Heart right ventricle (tissue), 16 donors: ENCODE data around the gene MMRN2. TPM values are rescaled to one million over a fixed set of nuclear protein-coding genes. Genes with fewer than 3 reads are reported as not detected.

Source experiments
- ATAC-seq, 8 donors: fragments of 200-7000 bp; cut with Tn5 transposase; one replicate each; pipeline ENCODE4 v1.9.1; 2020; ENCODE audit warnings: mild to moderate bottlenecking in 8 of 8, moderate library complexity in 8 of 8, moderate number of reproducible peaks in 1 of 8
- DNase-seq, 2 donors: peaks; one replicate each; pipeline ENCODE4 v3.0.0-alpha.2; 2020
- H3K27ac ChIP-seq, 10 donors: fragments of 200-600 bp; sonication (generic) in 2 of 10; one replicate each; pipeline versions ENCODE4 v1.5.0 to v1.8.0; 2020 to 2022; ENCODE audit warnings: mild to moderate bottlenecking in 3 of 10
- H3K27me3 ChIP-seq, 7 donors: fragments of 200-600 bp; one replicate each; pipeline ENCODE4 v1.8.0; 2021 to 2022; ENCODE audit warnings: mild to moderate bottlenecking in 2 of 7
- H3K36me3 ChIP-seq, 9 donors: fragments of 200-600 bp; sonication (generic) in 1 of 9; one replicate each; pipeline versions ENCODE4 v1.5.0 to v1.8.0; 2020 to 2022; ENCODE audit warnings: mild to moderate bottlenecking in 2 of 9
- H3K4me1 ChIP-seq, 9 donors: fragments of 200-600 bp; sonication (generic) in 1 of 9; one replicate each; pipeline versions ENCODE4 v1.5.0 to v1.8.0; 2020 to 2022; ENCODE audit warnings: mild to moderate bottlenecking in 4 of 9
- H3K4me3 ChIP-seq, 10 donors: fragments of 200-600 bp; sonication (generic) in 2 of 10; one replicate each; pipeline versions ENCODE4 v1.5.0 to v1.8.0; 2020 to 2022; ENCODE audit warnings: mild to moderate bottlenecking in 7 of 10, moderate library complexity in 2 of 10
- H3K9me3 ChIP-seq, 11 donors: fragments of 200-600 bp in 10 of 11; sonication (generic) in 2 of 11; one replicate each; pipeline versions ENCODE4 v1.5.0 to v1.8.0; 2013 to 2022; ENCODE audit warnings: mild to moderate bottlenecking in 2 of 11, control low read depth in 1 of 11, moderate library complexity in 1 of 11
- WGBS, 2 donors: extraction: QIAGEN DNeasy Blood & Tissue Kit; methylation state at CpG; one replicate each; pipeline ENCODE4 v1.1.7; 2013; ENCODE audit warnings: inconsistent platforms in 1 of 2; 5-methylcytosine and 5-hydroxymethylcytosine counted together
- intact Hi-C, 10 donors: fragments of 100-400 bp; cut with DNase I; formaldehyde crosslinking; loops; one replicate each; pipeline versions ENCODE4 v1.11.1 to v1.14.2; 2022
- polyA plus RNA-seq, 2 donors: library from polyadenylated mRNA; stranded (reverse); fragments of 200-250 nt; gene quantifications; one replicate each; pipeline ENCODE4 v1.2.3, GENCODE V29; 2013
- total RNA-seq, 10 donors: library from RNA; stranded (reverse); fragmentation: NEBNext Ultra II Directional in 3 of 10; extraction: Animal tissue kit (Norgen Biotek cat#: 25700) in 3 of 10; gene quantifications; one replicate each; pipeline versions ENCODE4 v1.2.1 to v1.2.4, GENCODE V29; 2021 to 2023
- TF ChIP-seq, protein P1 (sequence below), 9 donors: fragments of 200-600 bp; sonication (generic) in 2 of 9; IDR thresholded peaks; one replicate each; pipeline versions ENCODE4 v1.5.0 to v1.8.0; 2021 to 2022; ENCODE audit warnings: antibody characterized with exemption in 9 of 9, mild to moderate bottlenecking in 5 of 9, moderate library complexity in 1 of 9
- donor health status: Arrhythmogenic right ventricular cardiomyopathy.
- donor health status: ischemic (EF 13 %, LVEDD 7.1; RV severe dilation, severe dysfunction).
- donor health status: healthy with polysubstance abuse.
- donor health status: DM: no; HTN: yes; CAD: no.
- donor health status: DM: no; HTN: no; CAD: no.
- donor health status: ischemic (EF 25% LVEDD 6.9; RV normal size, moderate dysfunction).
- donor health status: ischemic (EF 25% LVEDD 5.7; RV mildly dilated, moderate dysfunction).
- donor health status: healthy.
- donor health status: DM: yes; HTN: yes; CAD: no.
- donor health status: Ischemic cardiomyopathy.
- donor health status: ischemic (EF 35%, LVEDD 5.7; RV mildly dilated, moderate dysfunction).
- donor health status: nonischemic (EF 11% LVEDD 7.7; RV severe dilation, severe dysfunction).
- donor health status: DM: yes; HTN: yes; CAD: no.
- donor health status: PGD.
- donor health status: ischemic (EF 29% LVEDD 5.4; RV normal size, mild dysfunction).
- donor health status: nonischemic (EF 23%, LVEDD 6.1; RV moderate dilation, normal function).

MMRN2 gene
- total and polyA plus RNA-seq, 12 donors = 22.5 to 43.2 (median 33.2) TPM

DNA sequence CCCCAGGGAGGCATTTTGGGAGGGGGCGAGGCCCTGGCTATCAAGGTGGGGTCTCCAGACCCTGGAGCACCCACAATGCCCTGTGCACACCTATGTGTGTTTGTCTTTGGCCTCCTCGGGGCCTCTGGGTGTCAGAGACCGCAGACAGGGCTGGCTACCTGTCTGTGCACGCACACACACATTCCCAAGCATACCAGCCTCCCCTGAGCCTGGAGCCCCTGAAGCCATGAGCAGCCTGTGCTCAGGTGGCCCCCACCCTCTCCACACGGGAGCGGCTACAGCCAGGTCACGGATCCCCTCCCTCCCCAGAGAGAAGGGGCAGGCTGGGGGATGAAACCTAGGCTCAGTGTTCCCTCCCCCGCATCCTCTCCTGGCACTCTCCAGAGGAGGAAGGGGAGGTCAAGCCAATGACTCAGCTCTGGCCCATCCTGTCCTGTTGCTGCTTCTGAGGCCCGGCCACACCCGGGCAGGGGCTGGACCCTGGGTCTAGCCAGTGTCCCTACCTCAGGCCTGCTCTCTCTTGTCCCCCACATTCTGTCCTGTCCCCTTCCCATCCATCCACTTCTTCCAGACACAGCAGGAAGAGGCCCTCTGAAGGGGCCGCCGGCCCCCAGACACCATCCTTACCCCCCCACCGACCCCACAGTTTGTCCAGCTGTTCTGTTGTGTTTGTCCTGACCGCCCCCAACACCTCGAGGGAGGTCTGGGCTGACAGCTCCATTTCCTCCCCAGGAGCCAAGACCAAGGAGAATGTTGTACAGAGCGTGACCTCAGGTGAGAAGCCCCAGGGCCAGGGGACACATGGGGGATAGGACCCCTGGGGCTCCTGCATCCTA, 1.7 kb upstream of the MMRN2 start:
- no peaks in the 10 kb centered on the region for H3K27me3 ChIP-seq
- DNase-seq (peak; percentile 58 to 85), ATAC-seq (peak; percentile 57 to 80 (median 64))
- intact Hi-C loops = no loop called here
- H3K9me3 ChIP-seq = no peaks in the 10 kb centered on the region
- H3K4me3 ChIP-seq = peak overlapping the region in 9 of 10 donors; percentile 49 to 68 (median 60)
- WGBS, 2 donors = 45 to 64% methylated on average over 15 to 16 of the region's 16 CpGs
- peaks cover 0 to 8% (median 0%) of the 10 kb centered on the region in 9 donors for H3K36me3 ChIP-seq
- H3K4me1 ChIP-seq = peaks cover 21 to 65% (median 53%) of the 10 kb centered on the region in 9 donors
- H3K27ac ChIP-seq = peak overlapping the region; percentile 85 to 97 (median 90)
- TF ChIP-seq, protein P1, sequence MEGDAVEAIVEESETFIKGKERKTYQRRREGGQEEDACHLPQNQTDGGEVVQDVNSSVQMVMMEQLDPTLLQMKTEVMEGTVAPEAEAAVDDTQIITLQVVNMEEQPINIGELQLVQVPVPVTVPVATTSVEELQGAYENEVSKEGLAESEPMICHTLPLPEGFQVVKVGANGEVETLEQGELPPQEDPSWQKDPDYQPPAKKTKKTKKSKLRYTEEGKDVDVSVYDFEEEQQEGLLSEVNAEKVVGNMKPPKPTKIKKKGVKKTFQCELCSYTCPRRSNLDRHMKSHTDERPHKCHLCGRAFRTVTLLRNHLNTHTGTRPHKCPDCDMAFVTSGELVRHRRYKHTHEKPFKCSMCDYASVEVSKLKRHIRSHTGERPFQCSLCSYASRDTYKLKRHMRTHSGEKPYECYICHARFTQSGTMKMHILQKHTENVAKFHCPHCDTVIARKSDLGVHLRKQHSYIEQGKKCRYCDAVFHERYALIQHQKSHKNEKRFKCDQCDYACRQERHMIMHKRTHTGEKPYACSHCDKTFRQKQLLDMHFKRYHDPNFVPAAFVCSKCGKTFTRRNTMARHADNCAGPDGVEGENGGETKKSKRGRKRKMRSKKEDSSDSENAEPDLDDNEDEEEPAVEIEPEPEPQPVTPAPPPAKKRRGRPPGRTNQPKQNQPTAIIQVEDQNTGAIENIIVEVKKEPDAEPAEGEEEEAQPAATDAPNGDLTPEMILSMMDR (IDR thresholded peaks at IDR 0.05) = no peak

DNA sequence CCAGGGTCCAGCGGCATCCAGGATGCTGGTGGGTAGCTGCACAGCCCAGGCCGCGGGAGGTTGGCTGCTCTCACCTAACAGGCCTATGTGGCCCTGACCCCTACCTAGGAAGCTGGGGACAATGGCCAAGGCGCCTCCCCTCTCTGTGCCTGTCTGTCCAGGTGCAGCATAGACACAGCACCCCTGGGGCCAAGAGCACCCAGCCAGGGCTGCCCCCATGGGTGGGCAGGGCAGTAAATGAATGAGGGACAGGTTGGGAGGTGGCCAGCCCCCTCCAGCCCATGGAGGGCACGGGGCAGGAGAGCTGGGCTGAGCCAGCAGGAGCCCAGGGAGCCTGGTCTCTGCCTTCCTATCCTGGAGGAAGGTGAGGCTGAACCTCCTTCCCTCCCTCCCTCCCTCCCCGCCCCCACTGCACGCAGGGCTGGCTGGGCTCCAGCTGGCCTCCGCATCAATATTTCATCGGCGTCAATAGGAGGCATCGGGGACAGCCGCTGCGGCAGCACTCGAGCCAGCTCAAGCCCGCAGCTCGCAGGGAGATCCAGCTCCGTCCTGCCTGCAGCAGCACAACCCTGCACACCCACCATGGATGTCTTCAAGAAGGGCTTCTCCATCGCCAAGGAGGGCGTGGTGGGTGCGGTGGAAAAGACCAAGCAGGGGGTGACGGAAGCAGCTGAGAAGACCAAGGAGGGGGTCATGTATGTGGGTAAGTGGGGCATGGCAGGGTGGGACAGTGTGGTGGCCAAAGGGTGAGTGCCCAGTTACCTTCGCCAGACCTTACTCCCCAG, 893 bp upstream of the MMRN2 start, which contains the start of gene SNCG:
TSS of gene SNCG (plus strand) at position 484 of the 785 bp plus-strand sequence. CDS start at position 583, 99 bp downstream.
- WGBS, 2 donors = 33 to 35% methylated on average over 20 to 21 of the region's 22 CpGs
- Histone ChIP-seq H3K4me1 (peaks cover 21 to 73% (median 60%) of the 10 kb centered on the region in 9 donors), H3K27ac (peak within 1 kb of the TSS; percentile 85 to 97 (median 90)), H3K9me3 (no peaks in the 10 kb centered on the region), H3K36me3 (peaks cover 0 to 8% (median 0%) of the 10 kb centered on the region in 9 donors), H3K27me3 (no peaks in the 10 kb centered on the region), H3K4me3 (peak within 1 kb of the TSS in 9 of 10 donors; percentile 49 to 68 (median 60))
- intact Hi-C loops = no loop called here
- TF ChIP-seq, protein P1 (IDR thresholded peaks at IDR 0.05) = no peak
- ATAC-seq = peak in 2 of 8 donors; percentile 15 to 16
- DNase-seq = peak; percentile 48 to 69

DNA sequence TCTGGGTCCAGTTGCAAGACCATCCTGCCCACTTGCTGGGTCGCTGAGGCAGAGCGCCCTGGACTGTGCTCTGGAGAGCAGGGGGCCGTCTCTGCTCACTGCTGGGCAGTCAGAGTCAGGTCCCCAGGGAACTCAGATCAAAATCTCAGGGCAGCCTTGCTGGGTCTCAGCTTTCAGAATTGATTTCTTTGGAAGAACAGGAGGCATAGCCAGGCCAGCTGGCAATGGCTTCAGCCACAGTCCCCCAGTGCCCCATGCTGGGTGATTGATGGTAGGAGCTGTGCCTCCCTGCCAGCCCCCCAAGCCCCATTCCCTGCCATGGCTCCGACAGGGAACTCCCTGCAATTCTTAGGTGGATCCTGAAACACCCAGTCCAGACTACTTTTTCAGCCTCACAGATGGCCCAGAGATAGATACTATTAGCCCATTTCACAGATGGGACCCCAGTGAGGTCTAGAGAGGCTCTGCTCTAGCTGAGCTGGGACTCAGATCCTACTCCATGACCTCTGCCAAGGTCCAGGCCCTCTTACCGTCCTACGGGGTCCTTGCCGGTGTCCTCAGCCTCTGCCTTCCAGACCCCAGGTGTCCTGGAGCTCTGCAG, 467 bp downstream of the MMRN2 start:
- Histone ChIP-seq H3K4me3 (peak overlapping the region; percentile 23 to 68 (median 58)), H3K36me3 (peaks cover 0 to 8% (median 0%) of the 10 kb centered on the region in 9 donors), H3K27me3 (no peaks in the 10 kb centered on the region), H3K9me3 (peaks cover 0 to 12% (median 0%) of the 10 kb centered on the region in 11 donors), H3K27ac (peak overlapping the region; percentile 85 to 97 (median 90)), H3K4me1 (peaks cover 21 to 85% (median 65%) of the 10 kb centered on the region in 9 donors)
- ATAC-seq = no peak
- no peak for DNase-seq
- intact Hi-C loops = no loop called here
- TF ChIP-seq, protein P1 (IDR thresholded peaks at IDR 0.05) = no peak
- 58 to 60% methylated on average over 7 of the region's 7 CpGs for WGBS, 2 donors
